HG02885 (cell line): ENCODE results near the gene MLLT1.

Source experiments
- ATAC-seq: cut with Tn5 transposase; IDR thresholded peaks from one replicate; pipeline ENCODE4 v1.9.1; 2021; ENCODE audit warnings: mild to moderate bottlenecking; ENCODE audit not compliant: unreplicated experiment, poor library complexity

Gene MLLT1

GRCh38 chr19:6275170-6275744 is 4.5 kb downstream of the MLLT1 start:
- no peak for ATAC-seq

GRCh38 chr19:6274756-6275155 is 5.0 kb downstream of the MLLT1 start:
- no peak for ATAC-seq

- no peak for ATAC-seq
Measured at GRCh38 chr19:6273701-6274601, 5.8 kb downstream of the MLLT1 start.

- no peak for ATAC-seq
Measured at GRCh38 chr19:6272913-6273600, 6.7 kb downstream of the MLLT1 start.

- no peak for ATAC-seq
Measured at GRCh38 chr19:6272411-6272791, 7.4 kb downstream of the MLLT1 start.

- no peak for ATAC-seq
Measured at GRCh38 chr19:6271721-6272410, 7.9 kb downstream of the MLLT1 start.

GRCh38 chr19:6271251-6271650 is 8.5 kb downstream of the MLLT1 start:
- no peak for ATAC-seq

- no peak for ATAC-seq
Measured at GRCh38 chr19:6270822-6271221, 9.0 kb downstream of the MLLT1 start.

GRCh38 chr19:6270076-6270745 is 9.6 kb downstream of the MLLT1 start:
- no peak for ATAC-seq

GRCh38 chr19:6269101-6269886 is 10.5 kb downstream of the MLLT1 start:
- ATAC-seq = no peak

- ATAC-seq = no peak
Measured at GRCh38 chr19:6268382-6268771, 11.4 kb downstream of the MLLT1 start.

GRCh38 chr19:6267552-6268381 is 12.0 kb downstream of the MLLT1 start:
- no peak for ATAC-seq

- ATAC-seq = no peak
Measured at GRCh38 chr19:6264803-6265202, 15.0 kb downstream of the MLLT1 start.

GRCh38 chr19:6263735-6264444 is 15.9 kb downstream of the MLLT1 start:
- ATAC-seq = no peak

- no peak for ATAC-seq
Measured at GRCh38 chr19:6263306-6263705, 16.5 kb downstream of the MLLT1 start.

GRCh38 chr19:6262519-6262918 is 17.3 kb downstream of the MLLT1 start:
- ATAC-seq = no peak

- ATAC-seq = no peak
Measured at GRCh38 chr19:6261883-6262282, 17.9 kb downstream of the MLLT1 start.
